HCEC 1CT (cell line): ENCODE measurements around the gene RESP18.
A peak's percentile ranks its signal among the peaks of the same experiment; 100 is the strongest.

ENCODE experiments used
- DNase-seq: peaks from one replicate; pipeline ENCODE4 v3.0.0-alpha.2; 2017

RESP18 gene

DNA sequence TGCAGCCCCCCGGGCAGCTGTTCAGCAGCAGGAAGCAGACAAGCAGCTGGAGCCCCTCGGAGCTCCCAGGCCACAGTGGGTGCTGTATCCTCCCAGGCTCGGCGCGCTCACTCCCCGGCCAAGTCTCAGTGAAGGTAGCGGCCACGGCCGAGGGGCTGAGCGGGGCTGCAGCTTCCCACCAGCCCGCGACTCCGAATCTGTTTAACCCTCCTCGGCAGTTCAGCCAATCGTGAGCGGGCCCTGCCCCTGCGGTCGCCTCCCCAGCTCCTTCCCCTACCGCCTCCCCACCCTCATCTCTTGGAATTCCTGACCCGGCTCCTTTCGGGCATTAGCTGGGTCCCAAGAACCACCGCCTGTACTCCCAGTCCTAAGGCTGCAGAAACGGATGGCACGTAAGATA lies at the start of gene RESP18:
TSS of gene RESP18 (minus strand) at position 203 of the 400 bp plus-strand sequence.
- DNase-seq = no peak

GRCh38 chr2:219381448-219381847 lies 48.9 kb upstream of the RESP18 start:
- DNase-seq = no peak

DNA sequence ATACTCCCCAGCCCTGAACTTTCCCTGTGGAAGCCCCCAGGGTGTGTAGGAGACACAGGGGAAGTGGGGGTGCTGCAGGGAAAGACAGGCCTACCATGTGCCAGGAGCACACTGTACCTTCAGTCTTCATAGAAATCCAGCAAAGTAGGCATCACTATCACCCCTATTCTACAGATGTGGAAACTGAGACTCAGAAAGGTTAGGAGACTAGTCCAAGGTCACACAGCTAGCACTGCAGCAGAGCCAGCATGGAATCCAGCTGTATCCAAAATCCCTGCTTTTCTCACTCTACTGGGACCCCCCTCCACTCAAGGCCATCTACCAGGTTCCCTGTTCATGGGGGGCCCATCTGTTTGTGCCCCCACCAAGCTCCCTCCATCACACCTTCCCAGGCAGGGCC lies 48.4 kb upstream of the RESP18 start:
- no peak for DNase-seq

DNA sequence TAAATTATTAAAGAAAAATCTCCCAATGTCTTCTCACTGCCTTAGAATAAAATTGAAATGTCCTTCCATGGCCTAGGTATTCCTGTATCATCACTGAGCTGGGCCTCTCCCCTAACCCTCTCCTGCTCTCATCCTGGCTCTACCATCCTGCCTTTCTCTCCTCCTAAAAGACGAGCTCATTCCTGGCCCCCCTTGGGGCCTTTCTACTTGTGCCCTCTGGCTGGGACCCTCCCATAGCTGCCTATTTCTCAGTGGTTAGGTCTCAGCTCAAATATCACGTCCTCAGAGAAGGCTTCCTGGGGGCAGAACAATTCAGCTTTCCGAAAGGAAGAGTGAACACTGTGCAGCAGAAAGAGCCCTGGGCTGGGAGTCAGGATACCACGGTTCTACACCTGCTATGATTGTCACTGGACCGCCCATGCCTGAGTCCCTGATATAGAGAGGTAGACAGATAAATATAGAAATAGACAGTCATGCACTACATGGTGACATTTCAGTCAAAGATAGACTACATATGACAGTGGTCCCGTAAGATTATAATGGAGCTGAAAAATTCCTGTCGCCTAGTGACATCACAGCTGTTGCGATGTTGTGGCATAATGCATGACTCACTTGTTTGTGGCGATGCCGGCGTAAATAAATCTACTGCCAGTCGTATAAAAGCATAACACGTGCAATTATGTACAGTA lies 45.8 kb upstream of the RESP18 start:
- DNase-seq = no peak

GRCh38 chr2:219369447-219369861 lies 36.9 kb upstream of the RESP18 start:
- peak; percentile 31 for DNase-seq

- no peak for DNase-seq
Observed at GRCh38 chr2:219368690-219369191, 36.2 kb upstream of the RESP18 start.

DNA sequence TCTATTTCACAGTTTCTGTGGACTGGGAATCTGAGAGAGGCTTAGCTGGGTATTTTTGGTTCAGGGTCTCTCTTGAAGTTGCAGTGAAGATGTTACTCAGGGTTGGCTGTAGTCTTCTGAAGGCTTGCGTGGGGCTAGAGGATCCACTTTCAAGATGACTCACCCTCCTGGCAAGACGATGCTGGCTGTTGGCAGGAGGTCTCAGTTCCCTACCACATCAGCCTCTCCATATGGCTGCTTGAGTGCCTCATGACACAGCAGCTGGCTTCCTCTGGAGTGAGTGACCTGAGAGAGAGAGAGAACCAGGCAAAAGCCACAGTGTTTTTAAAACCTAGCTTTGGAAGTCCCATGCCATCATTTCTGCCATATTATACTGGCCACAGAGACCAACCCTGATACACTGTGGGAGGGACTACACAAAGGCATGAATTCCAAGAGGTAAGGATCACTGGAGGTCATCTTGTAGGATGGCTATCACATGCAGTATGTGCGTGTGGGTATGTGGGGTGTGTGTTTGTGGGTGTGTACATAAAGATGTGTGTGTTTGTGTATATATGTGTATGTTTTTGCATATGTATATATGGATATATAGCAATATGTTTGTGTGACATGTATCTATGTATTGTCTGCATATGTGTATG lies 30.1 kb upstream of the RESP18 start:
- peak; percentile 95 for DNase-seq

GRCh38 chr2:219362072-219362471 lies 29.5 kb upstream of the RESP18 start:
- no peak for DNase-seq

- DNase-seq = no peak
Observed at GRCh38 chr2:219358170-219359075, 25.9 kb upstream of the RESP18 start.

DNA sequence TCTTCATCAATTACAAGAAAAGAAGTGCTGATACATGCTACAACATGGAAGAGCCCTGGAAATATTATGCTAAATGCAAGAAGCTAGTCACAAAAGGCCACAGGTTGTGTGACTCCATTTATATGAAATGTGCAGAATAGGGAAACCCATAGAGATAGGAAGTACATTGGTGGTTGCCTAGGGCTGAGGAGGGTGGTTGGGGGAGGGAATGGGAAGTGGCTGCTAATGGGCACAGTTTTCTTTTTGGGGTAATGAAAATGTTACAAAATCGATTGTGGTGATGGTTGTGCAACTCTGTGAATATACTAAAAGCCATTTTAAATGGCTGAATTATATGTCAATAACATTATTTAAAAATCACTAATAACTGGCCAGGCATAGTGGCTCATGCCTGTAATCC lies 24.3 kb upstream of the RESP18 start:
- DNase-seq = no peak

DNA sequence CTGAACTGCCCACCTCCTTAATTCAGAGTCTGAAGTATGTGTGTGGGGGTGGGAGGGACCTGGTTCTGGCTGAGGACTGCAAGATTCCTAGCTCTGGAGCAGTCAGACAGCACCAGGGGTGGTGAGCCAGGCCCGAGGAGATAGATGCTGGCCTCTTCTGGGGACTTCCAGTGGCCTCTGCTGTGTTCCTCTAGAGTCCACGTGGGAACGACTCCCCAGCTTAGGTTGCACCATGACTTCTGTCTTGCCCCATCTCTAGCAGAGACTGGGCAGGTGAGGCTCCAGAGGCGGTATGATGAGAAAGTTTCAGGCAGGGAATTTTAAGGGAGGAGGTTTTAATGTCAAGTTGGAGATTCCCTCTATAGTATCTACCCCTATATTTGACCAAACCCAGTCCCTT lies 22.0 kb upstream of the RESP18 start:
- DNase-seq = no peak

GRCh38 chr2:219353129-219353528 lies 20.6 kb upstream of the RESP18 start:
- DNase-seq = no peak

- DNase-seq = peak; percentile 48
Observed at GRCh38 chr2:219352448-219353023, 20.0 kb upstream of the RESP18 start.

GRCh38 chr2:219350710-219351221 lies 18.2 kb upstream of the RESP18 start:
- DNase-seq = peak; percentile 79

GRCh38 chr2:219350215-219350614 lies 17.7 kb upstream of the RESP18 start:
- no peak for DNase-seq

GRCh38 chr2:219344751-219345430 lies 12.3 kb upstream of the RESP18 start:
- DNase-seq = peak; percentile 57

DNA sequence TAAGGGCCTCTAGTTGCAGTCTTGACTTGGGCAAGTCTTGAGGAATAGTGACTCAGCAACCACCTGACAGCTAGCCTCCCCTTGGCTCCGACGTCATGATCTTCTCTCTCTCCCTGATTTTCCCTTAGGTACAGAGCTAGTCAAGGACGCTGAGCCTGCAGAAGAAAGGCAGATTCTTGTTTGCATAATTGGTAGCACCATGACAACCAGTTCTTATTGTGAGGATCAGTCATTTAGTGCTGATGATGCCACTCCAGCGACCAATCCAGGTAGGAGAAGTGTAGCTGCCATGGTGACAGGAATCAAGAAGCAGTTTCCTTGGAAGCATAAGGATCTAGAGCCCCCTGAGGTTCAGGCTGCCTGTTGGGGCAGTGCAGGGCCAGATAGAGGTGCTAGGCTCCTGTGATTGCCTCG lies 2.8 kb upstream of the RESP18 start:
- no peak for DNase-seq

GRCh38 chr2:219334076-219334475 lies 1.5 kb upstream of the RESP18 start:
- DNase-seq = no peak

DNA sequence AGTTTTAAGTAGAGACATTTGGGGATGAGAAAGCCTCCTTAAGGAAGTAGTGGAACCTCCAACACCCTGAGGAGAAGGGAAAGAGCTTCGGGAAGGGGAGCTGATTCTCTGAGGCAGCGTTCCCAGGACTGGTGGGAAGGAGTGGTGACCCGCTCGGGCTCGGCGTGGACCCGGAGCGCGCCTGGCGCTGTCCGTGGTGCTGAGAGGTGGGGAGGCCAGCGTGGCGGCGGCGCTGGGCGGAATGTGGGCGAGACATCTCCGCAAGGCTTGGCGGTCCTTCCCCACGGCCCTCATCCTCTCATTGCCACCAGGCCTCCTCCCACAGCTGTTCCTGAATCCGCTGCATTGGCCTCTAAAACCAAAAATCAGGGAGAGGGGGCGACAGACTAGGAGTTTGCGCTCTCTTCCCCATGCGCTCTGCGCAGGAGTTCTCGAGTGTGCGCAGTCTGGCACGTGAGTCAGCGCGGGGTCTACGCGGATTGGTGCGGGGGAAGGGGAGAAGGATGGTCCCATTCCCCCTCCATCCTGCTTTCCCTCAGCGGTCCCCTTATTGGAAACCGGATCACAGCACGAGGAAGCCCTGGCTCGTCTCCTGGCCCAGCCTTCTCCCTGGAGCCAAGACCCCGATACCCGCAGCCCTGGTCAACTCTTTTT lies 857 bp downstream of the RESP18 start:
- no peak for DNase-seq

- no peak for DNase-seq
Observed at GRCh38 chr2:219327719-219328118, 4.8 kb downstream of the RESP18 start.

DNA sequence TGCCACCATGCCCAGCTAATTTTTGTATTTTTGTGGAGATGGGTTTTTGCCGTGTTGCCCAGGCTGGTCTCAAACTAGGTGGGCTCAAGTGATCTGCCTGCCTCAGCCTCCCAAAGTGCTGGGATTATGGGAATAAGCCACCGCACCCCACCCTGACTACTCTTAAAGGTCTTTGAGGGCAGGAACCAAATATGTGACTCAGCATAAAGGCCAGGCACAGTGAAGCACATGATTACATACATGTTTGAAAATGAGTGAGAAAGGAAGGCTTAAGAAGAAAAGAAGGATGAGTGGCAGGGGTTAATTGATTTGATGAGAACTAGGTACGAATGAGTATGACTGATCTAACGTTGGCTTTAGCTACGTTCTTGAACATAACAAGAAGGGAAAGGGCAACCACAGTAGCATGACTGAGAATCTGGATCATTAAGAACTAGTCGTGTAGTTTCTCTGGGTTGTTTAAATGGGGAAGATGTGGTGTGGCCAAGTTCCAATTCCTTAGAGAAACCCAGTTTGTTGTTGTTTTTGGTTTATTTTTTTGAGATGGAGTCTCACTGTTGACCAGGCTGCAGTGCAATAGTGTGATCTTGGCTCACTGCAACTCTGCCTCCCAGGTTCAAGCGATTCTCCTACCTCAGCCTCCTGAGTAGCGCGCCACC lies 6.8 kb downstream of the RESP18 start:
- DNase-seq = no peak
